ENCODE measurements around the gene PIAS2.

Gene PIAS2

GRCh38 chr18:46759890-46760289, 157.4 kb downstream of the PIAS2 start:
- no peak for DNase-seq (ENCODE audit: low read depth)

DNA sequence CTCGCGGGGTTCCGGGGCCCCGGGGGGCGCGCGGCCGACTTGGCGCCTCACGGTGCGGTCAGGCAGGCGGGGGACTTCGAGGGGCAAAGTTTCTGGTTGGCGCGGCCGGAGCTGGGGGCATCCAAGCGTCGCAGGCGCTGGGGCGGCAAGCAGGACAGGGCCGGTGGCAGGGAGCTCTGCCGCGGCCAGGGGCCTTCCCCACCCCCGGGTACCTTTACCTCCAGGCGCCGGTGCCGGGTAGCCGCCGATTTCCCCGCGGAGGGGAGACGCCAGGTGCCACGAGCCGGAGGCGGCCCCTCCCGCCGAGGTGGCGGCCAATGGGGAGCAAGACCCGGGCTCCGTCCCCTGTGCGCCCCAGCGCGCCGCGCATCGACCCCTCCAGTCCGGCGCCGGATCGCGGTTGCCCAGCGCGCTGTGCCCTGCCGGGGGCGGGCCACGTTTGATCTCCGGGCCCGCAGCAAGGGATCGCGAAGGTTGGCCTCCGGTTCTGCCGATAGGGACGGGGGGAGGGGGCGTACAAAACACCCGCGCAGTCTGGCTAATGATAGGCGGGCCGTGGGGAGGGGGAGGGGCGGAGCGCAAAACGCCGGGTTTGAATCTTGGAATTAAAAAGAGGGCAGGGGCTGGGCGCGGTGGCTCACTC, 160.6 kb downstream of the PIAS2 start, which contains the start of gene ST8SIA5:
TSS of gene ST8SIA5 (minus strand) at position 495 of the 643 bp plus-strand sequence. CDS start 545 bp downstream, outside the sequence.
- DNase-seq (ENCODE audit: low read depth): no peak

GRCh38 chr18:46756025-46756558, 161.2 kb downstream of the PIAS2 start:
- no peak for DNase-seq (ENCODE audit: low read depth)

DNA sequence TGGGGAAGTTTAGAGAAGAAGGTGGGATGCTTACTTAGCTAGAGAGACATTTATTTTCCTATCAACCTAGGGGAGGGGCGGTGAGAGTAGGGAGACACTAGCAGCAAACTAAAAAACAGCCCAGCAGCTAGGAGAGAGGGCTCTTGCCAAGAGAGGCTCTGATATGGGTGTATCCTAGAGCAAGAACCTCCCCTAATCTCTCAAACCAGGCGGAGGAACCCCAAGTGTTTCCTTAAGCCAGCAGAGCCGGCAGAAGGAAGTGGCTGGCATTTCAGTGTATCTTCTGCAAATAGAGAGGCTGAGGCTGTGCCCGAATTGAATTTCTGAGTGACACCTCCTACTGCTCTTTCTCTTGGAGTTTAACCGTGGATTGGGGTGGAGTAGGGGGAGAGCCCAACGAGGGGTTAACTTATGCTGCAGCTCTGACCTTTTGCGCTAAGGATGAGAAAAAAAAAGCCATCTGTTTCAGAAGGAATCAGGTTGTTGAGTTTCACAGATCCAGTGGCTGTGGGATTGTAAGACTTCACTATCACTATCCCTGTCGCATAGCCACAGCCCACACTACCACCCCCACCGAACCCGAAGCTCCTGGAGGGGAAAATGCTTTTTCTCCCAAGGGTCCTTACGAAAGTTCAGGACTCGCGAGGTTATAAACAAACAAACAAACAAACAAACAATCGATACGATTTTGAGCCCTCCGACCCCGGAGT, 161.8 kb downstream of the PIAS2 start:
- no peak for DNase-seq (ENCODE audit: low read depth)

GRCh38 chr18:46754661-46755292, 162.5 kb downstream of the PIAS2 start:
- DNase-seq (ENCODE audit: low read depth): no peak

DNA sequence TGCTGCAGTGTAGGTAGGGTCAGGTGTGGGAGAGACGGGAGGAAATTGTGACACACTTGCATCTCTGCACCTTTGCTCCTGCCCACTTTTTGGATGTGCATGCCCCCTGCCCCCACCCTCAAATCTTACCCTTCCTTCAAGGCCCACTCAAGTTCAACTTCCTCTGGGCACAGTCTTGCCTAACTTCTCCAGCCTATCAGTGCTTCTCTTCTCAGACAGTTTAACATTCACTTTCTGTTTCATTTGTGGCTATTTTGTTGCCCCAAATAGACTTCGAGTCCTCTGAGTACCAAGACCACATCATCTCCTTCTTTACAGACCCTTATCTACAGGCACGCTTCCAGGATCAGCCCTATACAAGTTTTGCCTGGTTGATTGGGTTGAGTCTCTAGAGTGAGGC, 163.1 kb downstream of the PIAS2 start:
- no peak for DNase-seq (ENCODE audit: low read depth)
